Skeletal muscle tissue (tissue), 4 donors: ENCODE measurements around the gene SYNGR3. TPM values are rescaled to one million over a fixed set of nuclear protein-coding genes. Genes with fewer than 3 reads are reported as not detected.
"Not testable (repeated sequence)": the region's sequence is repeated elsewhere in the genome, so short reads cannot be mapped to it uniquely, and the experiment has no call there.

Source experiments
- H3K27ac ChIP-seq: one replicate; pipeline ENCODE4 v1.7.0; 2013; ENCODE audit warnings: mild to moderate bottlenecking, low read depth, low read length, inconsistent platforms
- H3K27me3 ChIP-seq, 3 donors: one replicate each; pipeline ENCODE4 v1.7.0; 2013; ENCODE audit warnings: low read length in 3 of 3; ENCODE audit not compliant: control insufficient read depth in 3 of 3, insufficient read depth in 3 of 3
- H3K36me3 ChIP-seq, 3 donors: one replicate each; pipeline ENCODE4 v1.7.0; 2013; ENCODE audit warnings: low read length in 3 of 3; ENCODE audit not compliant: control insufficient read depth in 3 of 3, insufficient read depth in 3 of 3
- H3K4me1 ChIP-seq, 3 donors: one replicate each; pipeline ENCODE4 v1.7.0; 2013; ENCODE audit warnings: low read length in 3 of 3, mild to moderate bottlenecking in 3 of 3; ENCODE audit not compliant: control insufficient read depth in 3 of 3, insufficient read depth in 3 of 3
- H3K4me3 ChIP-seq, 3 donors: one replicate each; pipeline ENCODE4 v1.7.0; 2013; ENCODE audit warnings: low read length in 3 of 3
- H3K9ac ChIP-seq, 3 donors: one replicate each; pipeline ENCODE4 v1.7.0; 2013; ENCODE audit warnings: low read length in 3 of 3, mild to moderate bottlenecking in 3 of 3, moderate library complexity in 2 of 3, low read depth in 1 of 3
- H3K9me3 ChIP-seq, 3 donors: one replicate each; pipeline ENCODE4 v1.7.0; 2013; ENCODE audit warnings: low read length in 3 of 3; ENCODE audit not compliant: control insufficient read depth in 3 of 3
- total RNA-seq: library from RNA; depleted of rRNA; stranded (reverse); fragments of >200 nt; gene quantifications from one replicate; pipeline ENCODE4 v1.2.3, GENCODE V29; 2014
- donor health status: Osteomylitis.

SYNGR3 gene
- total RNA-seq, 1 donor from 2014 or later, result 0.52 TPM

GRCh38 chr16:1959269-1960039 is 30.3 kb upstream of the SYNGR3 start, which contains the start of gene NDUFB10:
Gene NDUFB10 (plus strand): TSS chr16:1959538. CDS start chr16:1959625, 87 bp downstream.
- H3K4me3 ChIP-seq, result peak within 1 kb of the TSS; percentile 80 to 94 (median 92)
- peak within 1 kb of the TSS; percentile 95 to 98 (median 96) for H3K9ac ChIP-seq
- H3K27me3 ChIP-seq, result no peaks in the 10 kb centered on the region
- H3K9me3 ChIP-seq, result no peaks in the 10 kb centered on the region
- H3K36me3 ChIP-seq, result peaks cover 26 to 31% (median 26%) of the 10 kb centered on the region in 3 donors
- peaks cover 30 to 48% (median 35%) of the 10 kb centered on the region in 3 donors for H3K4me1 ChIP-seq
- H3K27ac ChIP-seq, result peak within 1 kb of the TSS; percentile 82

- Histone ChIP-seq H3K9ac (peak overlapping the region in 2 of 3 donors; percentile 95 to 98), H3K4me1 (peaks cover 32 to 49% (median 37%) of the 10 kb centered on the region in 3 donors)
These were observed 28.8 kb upstream of the SYNGR3 start for GRCh38 chr16:1960665-1961630.

GRCh38 chr16:1961651-1962067 is 28.1 kb upstream of the SYNGR3 start:
- H3K9ac ChIP-seq, result no peak overlapping the region
- H3K9me3 ChIP-seq, result no peaks in the 10 kb centered on the region
- peaks cover 33 to 55% (median 38%) of the 10 kb centered on the region in 3 donors for H3K4me1 ChIP-seq
- no peaks in the 10 kb centered on the region for H3K27me3 ChIP-seq
- H3K36me3 ChIP-seq, result peaks cover 26 to 33% (median 26%) of the 10 kb centered on the region in 3 donors
- H3K27ac ChIP-seq, result no peak overlapping the region
- H3K4me3 ChIP-seq, result no peak overlapping the region

More at GRCh38 chr16:1960665-1961630, 28.8 kb upstream of the SYNGR3 start:
- no peak overlapping the region for H3K27ac ChIP-seq
- no peaks in the 10 kb centered on the region for H3K27me3 ChIP-seq
- no peaks in the 10 kb centered on the region for H3K9me3 ChIP-seq
- H3K36me3 ChIP-seq, result peaks cover 26 to 33% (median 26%) of the 10 kb centered on the region in 3 donors
- H3K4me3 ChIP-seq, result peak overlapping the region; percentile 80 to 94 (median 92)

DNA sequence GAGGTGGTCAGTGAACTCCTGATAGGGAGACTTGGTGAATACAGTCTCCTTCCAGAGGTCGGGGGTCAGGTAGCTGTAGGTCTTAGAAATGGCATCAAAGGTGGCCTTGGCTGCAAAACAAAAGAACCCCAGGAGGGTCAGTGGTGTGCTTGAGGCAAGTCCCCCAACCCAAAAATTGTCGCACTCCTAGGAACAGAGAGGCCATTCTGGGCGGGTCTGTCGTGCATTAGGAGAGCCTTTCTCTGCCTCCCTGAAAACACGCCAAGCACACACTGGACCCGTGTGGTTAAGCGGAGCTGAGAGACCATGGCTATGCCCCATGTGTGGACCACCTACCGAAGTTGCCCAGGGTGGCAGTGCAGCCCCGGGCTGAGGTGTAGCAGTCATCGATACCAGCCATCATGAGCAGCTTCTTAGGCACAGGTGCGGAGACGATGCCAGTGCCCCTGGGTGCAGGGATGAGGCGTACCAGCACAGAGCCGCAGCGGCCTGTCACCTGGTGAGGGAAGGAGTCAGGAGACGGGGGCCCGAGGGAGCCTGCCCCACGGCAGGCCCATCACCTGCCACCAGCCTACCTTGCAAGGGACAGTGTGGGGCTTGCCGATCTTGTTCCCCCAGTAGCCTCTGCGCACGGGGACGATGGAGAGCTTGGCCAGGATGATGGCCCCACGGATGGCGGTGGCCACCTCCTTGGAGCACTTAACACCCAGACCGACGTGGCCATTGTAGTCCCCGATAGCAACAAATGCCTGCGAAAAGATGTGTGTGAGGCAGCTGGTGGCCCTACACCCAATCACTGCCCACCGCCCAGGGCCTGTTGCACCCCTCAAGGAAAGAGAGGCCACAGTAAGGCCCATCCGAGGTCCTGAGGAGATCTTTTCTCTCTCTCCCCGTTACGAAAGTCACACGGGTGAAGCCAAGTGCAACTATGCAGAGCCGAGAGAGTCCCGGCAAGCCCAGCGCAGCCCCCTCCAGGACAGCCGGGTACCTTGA is 27.3 kb upstream of the SYNGR3 start:
- not testable (repeated sequence) for H3K4me3 ChIP-seq, H3K9me3 ChIP-seq, H3K27me3 ChIP-seq, H3K27ac ChIP-seq
- peaks cover 33 to 60% (median 38%) of the 10 kb centered on the region in 3 donors for H3K4me1 ChIP-seq
- peaks cover 26 to 33% (median 26%) of the 10 kb centered on the region in 3 donors for H3K36me3 ChIP-seq
- H3K9ac ChIP-seq, result peak overlapping the region in 1 of 3 donors; percentile 16

DNA sequence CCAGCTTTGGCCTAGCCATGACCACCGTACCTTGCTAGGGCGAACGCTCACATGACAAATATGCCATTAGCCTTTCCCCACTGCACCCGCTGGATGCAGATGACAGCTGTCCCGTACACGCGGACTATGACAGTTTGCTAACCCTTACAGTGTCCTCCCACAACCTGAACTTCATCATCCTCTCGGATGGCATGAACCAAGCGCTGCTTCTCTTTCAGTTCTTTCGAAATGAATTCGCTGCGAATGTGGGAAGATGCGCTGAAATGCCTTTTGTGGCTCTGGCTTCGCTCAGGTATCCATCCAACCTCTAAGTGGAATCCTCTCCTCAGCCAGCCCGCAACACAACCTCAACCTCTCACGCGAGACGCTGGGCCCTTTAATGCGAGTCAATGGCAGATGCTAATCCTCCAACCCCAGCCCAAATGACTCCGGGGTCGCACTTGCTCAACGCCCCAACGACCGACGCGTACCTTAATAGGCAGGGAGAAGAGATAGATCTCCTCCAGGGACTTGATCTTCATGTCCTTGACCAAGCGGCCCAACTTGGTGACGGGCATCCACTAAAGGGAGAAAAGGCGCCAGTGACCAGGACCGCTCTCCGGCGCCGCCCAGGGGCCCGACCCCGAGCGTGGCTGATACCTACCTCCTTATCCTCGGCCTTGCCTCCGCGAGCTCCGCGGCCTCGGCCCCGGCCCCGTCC is 25.8 kb upstream of the SYNGR3 start:
- H3K27me3 ChIP-seq, result no peaks in the 10 kb centered on the region
- H3K9ac ChIP-seq, result peak overlapping the region; percentile 73 to 85 (median 84)
- H3K9me3 ChIP-seq, result no peaks in the 10 kb centered on the region
- peak overlapping the region; percentile 70 to 90 (median 81) for H3K4me3 ChIP-seq
- H3K36me3 ChIP-seq, result peaks cover 26 to 33% (median 26%) of the 10 kb centered on the region in 3 donors
- H3K4me1 ChIP-seq, result peaks cover 33 to 56% (median 33%) of the 10 kb centered on the region in 3 donors
- peak overlapping the region; percentile 98 for H3K27ac ChIP-seq

DNA sequence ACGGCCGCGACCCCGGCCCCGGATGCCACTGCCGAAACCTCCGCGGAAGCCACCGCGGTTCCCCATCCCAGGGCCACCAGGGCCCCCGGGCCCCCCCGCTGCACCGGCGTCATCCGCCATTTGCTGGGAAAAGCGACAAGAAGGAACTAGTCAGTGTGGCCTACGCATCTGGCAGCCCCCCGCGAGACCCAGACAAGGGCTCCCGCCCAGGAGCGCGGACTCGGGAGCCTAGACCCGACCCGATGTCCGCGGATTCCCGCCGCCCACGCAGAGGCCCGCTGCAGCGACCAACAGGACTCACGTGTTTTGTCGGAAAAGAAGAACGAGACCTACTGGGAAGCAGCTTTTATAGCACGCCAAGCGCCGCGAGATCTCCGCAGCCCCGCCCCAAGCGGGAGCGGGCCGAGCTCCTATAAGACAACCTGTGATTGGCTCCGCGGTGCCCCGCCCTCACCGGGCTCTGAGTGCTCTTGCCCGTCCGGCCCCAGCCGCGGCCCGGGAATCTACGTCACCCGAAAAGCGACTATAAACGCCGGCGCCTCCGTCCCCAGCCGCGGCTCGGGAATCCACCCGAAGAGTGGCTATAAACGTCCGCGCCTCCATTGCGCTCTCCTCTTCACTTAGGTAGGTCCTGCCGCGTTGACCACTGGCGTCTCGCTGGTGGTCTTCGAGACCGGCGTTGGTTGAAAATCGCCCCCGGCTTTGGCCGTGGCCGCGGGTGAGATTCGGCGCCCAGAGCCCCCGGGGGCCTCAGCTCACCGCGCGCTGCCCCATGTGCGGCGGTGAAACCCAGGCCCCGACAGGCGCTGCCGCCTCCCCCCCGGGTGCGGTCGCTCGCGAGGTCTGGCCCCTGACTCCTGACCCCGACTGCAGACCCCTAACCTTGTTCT is 25.0 kb upstream of the SYNGR3 start, which contains the start of gene RPS2:
TSS of gene RPS2 (minus strand) at position 321 of the 890 bp plus-strand sequence. CDS start at position 120, 201 bp downstream.
- peak within 1 kb of the TSS; percentile 84 to 90 (median 85) for H3K4me3 ChIP-seq
- H3K9ac ChIP-seq, result peak within 1 kb of the TSS; percentile 93 to 99 (median 98)
- H3K4me1 ChIP-seq, result peaks cover 31 to 53% (median 33%) of the 10 kb centered on the region in 3 donors
- H3K9me3 ChIP-seq, result no peaks in the 10 kb centered on the region
- peaks cover 26 to 33% (median 26%) of the 10 kb centered on the region in 3 donors for H3K36me3 ChIP-seq
- H3K27ac ChIP-seq, result peak within 1 kb of the TSS; percentile 98
- H3K27me3 ChIP-seq, result no peaks in the 10 kb centered on the region

DNA sequence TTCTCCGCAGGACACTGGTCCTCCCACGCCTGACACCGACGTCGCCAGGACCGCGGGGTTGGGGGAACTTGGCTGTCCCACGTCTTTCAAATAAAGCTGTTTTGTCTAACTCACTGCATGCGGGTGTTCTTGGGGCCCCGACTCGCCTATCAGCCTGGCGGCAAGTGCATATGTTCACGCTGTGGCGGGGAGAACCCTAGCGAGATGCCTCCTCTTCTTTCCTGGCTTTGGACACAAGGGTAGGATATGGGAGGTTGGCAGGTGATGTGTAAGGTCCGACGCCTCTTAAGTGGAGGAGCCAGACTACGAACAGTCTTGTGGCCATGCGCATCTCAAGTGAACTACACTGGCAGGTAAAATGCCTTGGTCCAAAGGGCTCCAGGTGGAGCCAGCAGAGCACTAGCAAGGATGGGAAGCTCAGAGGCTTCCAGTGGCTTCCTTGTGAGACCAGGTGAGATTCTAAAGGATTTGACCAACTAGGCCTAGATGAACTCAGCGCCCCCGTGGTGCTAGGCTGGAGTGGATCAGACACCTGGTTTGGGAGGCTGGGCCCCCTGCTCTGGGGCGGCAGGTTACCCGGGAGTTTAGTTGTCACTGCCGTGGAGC is 24.3 kb upstream of the SYNGR3 start:
- Histone ChIP-seq H3K9ac (peak overlapping the region; percentile 93 to 99 (median 98)), H3K4me1 (peaks cover 27 to 48% (median 30%) of the 10 kb centered on the region in 3 donors), H3K27ac (peak overlapping the region; percentile 98), H3K4me3 (peak overlapping the region; percentile 84 to 90 (median 85)), H3K27me3 (no peaks in the 10 kb centered on the region), H3K9me3 (no peaks in the 10 kb centered on the region), H3K36me3 (peaks cover 26 to 33% (median 26%) of the 10 kb centered on the region in 3 donors)
